Dermis blood vessel endothelial cell (primary cell): Measurements from ENCODE around the gene CCND3. TPM values are rescaled to one million over a fixed set of nuclear protein-coding genes. Genes with fewer than 3 reads are reported as not detected.

ENCODE experiments used
- DNase-seq: peaks from one replicate; pipeline ENCODE4 v3.0.0; 2010
- total RNA-seq: library from RNA; depleted of rRNA; stranded (reverse); fragments of >200 nt; gene quantifications from 2 replicates; pipeline ENCODE4 v1.2.3, GENCODE V29; 2014

Gene CCND3
- 59.1 and 60.1 TPM in 2 replicates for total RNA-seq

DNA sequence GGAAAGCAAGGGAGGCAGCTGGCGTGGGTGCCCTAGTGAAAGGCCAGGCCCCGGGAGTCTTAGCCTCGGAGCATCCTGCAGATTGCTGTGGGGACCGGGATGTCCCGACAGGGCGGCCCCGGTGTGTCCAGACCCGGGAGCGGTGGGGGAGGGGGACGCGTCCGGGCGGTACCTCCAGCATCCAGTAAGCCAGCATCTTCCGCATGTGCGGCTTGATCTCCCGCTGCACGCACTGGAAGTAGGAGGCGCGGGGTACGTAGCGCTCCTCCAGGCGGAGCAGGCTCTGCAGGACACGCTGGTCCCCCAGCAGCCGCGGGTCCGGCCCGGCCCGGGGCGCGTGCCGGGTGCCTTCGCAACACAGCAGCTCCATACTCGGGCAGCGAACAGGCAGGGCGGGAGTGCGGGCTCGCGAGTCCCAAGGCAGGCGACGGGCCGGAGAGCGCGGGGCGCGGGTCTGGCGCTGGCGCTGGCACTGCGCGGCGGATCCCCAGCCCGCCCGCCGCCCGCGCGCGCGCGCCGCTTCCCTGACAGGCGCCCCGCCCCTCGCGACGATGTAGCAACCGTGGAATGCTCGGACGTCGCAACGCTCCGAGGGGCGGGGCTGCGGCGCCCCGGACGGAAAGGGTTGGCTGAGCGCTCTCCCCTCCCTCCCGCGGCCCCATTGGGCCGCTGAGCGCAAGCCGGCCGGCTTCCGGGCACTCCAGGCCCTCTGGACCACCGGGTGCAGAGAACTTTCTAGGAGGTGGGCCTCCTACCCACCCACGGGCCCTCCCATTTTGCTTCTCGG, at the start of gene CCND3:
CCND3 (minus strand) TSS at position 529 of the 787 bp plus-strand sequence; CDS start at position 370, 159 bp downstream.
- DNase-seq: peak; percentile 85

DNA sequence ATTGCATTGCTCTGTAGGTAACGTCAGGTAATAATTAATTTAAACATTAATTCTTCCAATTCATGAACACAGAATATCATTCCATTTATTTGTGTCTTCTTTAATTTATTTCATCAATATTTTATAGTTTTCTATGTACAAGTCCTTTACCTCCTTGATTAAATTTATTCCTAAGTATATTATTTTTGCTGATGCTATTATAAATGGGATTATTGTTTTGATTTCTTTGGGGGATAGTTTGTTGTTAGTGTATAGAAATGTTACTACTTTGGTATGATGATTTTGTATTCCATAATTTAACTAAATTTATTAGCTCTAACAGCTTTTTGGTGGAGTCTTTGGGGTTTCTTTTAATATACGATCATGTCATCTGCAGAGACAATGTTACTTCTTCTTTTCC, 44.7 kb upstream of the CCND3 start:
- no peak for DNase-seq

DNA sequence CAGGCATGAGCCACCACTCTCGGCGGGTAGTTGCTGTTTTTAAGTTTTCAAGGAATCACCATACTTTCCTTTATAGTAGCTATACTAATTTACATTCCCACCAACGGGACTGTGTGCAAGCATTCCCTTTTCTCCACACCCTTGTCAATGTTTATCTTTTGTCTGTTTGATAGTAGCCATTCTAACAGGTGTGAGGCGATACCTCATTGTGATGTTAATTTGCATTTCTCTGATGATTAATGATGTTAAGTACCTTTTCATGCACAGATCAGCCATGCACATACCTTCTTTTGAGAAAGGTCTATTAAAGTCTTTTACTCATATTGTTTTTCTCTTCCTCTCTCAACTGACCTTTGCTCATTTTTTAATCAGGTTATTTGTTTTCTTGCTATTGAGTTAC, 43.0 kb upstream of the CCND3 start:
- no peak for DNase-seq

DNA sequence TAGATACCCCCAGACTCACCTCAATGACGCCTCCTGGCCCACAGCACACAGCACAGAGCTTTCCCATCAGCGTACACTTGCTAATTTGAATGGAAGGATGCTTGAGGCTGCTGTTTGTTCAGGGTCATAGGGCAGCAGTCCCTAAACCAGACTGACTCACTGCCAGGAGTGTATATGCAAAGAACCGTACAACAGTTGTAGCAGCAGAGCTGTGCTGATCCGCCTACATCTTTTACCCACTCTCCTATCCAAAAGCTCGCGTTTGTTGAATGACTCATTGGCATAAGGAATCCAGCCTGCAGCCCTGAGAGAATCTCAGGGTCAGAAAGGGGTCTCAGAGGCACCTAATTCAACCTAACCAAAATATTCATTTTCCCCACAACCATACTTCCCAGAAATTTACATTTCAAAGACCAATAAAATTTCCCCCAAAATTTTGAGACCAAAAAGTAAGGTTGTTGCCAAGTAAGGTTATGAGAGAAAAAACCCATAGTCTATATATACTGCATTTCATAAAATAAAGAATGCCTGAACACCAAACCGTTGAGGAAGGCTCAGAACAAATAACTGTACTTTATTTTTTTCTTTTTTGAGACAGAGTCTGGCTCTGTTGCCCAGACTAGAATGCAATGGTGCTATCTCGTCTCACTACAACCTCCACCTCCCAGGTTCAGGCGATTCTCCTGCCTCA, 35.3 kb upstream of the CCND3 start:
- DNase-seq: peak; percentile 24

DNA sequence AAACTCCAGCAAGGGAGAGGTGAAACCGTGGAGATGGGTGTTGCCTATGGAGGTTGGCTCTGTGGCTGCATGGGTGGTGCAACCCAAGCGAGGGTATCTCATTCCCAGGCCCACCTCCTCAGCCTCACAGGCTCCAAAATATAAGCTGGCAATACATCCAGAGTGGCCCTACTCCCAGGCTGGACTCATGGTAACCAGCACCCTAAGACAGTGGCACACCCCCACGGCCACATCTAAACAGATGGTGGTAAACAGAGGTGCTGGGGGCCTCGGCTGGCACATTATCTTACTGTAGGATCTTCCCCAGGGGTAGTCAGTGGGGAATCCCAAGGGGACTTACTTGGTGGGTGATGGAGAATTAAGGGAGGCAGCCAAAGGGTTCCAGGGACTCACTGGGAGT, 33.7 kb upstream of the CCND3 start:
- DNase-seq: no peak

DNA sequence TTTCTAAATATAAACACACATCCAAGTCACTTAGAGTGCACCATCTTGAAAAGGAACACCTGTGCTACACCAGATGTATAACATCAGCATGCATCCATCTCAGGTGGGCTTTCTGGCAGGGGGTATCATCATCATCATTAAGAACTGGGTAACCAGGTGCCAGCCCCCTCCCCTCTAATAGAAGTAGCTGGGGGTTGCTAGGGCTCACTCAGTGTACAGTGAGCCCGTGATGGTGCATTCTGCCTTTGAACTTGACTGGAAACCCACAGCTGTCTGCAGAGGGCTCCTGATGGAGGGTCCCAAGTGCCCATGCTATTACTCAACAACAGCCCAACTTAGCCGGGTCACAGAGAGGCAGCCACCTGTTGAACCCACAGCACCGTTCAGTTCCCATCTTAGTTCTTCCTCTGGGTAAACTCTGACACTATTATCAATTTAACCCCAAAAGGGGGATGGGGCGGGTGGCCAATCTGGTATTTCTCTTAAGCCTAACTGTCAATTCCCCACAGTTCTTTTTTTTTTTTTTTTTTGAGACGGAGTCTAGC, 32.7 kb upstream of the CCND3 start:
- no peak for DNase-seq

DNA sequence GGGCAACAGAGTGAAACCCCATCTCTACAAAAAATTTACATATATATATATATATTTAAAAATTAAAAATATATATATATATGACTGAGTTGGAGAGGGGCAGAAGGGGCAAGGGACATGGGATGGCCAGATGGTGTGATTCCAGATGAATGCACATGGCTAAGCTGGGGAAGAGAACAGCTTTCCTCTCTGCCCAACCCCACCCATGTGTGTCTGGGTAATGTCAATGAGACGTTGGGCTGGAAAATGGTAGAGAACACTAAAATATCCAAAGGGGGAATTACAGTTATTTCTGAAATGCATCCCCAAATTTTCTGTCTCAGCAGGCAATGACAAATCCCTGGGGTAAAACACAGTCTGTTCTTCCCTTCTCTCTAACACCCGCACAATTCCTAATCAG, 31.2 kb upstream of the CCND3 start:
- DNase-seq: no peak

DNA sequence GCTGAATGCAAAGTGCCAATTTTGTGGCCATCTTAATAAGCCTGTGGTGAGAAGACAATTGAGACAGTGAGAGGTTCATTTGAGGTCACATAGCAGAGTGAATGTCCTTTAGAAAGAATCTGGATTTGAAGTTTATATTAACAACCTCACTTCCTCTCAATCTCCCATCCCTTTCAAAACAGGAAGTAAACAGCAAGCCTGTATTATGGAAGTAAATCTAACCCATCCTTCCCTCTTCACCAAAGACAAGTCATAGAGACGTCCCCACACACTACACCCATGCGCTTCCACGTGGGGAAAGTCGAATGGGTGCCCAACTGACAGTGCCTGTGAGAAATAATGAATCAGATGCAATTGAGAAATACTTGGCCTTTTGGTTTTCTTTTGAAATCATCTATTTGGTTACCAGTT, 28.8 kb upstream of the CCND3 start:
- peak; percentile 41 for DNase-seq

DNA sequence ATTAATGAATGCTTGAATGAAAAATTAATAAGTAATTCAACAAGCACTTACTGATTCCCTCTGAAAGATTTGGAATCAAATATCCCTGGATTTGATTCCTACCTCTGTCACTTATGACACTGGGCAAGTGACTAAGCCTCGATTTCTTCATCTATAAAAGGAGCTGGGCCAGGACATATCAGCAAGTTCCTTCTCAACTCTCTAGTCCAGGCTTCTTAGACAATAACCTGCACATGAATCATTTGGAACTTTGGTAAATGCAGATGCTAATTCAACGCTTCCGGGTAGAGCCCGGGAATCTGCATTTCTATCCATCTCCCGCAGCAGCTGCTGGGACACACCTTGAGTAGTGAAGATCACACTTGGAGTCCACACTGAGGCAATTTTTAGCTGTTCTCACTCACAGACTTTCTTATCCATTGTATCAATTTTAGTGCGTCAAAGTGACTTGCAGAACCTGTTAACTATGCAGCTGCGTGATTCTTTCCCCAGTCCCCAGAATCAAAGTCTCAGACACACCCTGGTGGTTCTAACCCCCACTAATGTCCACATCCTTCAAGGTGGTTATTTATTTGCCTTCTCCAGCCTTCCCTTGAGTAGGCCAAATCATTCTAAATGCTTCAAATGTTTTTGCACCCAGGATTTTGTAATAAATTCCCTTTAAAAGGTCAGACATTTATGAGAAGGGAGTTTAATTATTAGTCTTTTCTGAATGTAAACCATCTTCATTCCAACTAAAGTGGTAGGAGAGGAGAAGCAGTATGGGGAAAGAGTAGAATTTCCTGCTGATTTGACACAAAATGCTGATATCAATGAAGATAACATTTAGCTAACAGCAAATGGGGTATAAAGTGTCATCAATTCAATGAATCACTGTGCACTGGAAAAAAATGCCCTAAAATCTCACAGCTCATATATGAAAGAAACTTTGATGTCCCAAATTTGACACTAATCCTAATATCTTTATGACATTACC, 26.0 kb upstream of the CCND3 start:
- no peak for DNase-seq

DNA sequence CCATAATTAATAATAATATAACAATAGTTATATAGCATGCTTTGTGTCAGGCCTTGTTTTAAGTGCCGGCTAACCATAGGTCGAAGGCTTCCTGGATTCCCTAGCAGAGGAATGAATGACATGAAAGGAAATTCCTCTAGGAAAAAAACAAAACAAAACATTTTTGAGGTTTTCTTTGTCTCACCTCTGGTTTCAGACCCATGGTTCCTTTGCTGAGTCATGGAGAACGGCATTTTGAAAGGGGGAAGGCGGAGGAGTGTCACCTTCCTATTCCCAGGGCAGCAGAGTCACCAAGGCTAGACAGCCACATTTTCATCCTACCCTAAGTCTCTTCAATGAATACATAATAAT, 25.3 kb upstream of the CCND3 start:
- DNase-seq: peak; percentile 80

DNA sequence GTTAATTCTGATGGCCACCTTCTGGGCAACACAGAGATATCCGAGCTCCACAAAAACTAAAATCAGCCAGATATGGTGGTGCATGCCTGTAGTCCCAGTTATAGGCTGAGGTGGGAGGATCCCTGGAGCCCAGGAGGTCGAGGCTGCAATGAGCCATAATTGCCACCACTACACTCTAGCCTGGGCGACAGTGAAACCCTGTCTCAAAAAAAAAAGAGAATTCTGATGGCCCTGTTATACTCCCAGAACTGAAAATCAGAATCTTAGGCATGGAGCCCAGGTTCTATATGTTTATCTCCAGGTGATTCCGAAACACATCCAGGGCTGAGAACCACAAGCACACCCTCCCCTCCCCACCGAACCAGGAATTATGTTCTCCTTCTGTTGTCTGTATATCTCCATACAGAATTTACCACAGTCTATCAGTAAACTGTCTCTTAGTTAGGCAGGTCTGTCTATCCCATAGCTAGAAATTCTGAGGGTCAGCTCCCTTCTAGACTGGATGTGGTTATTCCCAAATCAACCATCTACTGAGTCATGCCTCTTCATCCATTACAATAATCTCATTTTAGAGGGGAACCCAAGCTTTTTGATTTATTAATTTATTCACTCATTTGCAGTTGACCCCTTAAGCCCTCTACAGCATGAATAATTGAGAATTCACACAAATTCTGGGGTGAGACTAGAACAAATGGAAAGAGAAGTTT, 24.8 kb upstream of the CCND3 start:
- no peak for DNase-seq

DNA sequence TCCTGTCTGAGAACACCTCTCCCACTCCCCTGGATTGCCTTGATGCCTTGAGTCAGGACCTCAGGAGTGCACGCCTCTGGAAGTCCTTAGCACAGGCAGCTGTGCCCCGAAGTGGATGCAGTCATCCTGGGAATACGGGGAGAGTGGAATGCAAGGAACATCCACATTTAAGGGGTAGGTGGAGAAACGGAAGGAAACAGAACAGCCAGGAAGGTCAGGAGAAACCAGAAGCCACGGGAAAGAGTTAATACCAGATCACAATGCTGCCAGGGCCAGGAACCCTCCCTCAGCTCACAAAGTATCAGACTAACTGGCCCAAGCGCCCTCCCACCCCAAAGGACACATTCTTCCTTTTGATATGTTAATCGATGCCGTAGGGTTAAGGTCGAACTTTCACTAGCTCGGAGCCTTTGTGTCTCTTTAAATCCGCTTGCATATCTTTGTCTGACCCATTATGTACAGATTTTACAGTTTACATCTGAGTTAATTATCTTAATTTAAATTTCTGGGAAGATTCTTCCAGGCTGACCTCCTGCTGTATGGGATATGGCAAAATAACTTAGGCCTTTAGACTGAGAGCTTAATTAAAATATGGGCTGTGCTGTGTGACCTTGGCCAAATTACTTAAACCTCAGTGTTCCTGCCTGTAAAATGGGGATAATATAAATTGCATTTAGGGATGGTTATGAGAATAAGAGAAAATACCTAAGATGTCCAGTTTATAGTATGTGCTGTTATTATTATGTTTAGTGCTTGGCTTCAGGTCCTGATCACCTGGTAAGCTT, 24.0 kb upstream of the CCND3 start:
- peak; percentile 72 for DNase-seq

DNA sequence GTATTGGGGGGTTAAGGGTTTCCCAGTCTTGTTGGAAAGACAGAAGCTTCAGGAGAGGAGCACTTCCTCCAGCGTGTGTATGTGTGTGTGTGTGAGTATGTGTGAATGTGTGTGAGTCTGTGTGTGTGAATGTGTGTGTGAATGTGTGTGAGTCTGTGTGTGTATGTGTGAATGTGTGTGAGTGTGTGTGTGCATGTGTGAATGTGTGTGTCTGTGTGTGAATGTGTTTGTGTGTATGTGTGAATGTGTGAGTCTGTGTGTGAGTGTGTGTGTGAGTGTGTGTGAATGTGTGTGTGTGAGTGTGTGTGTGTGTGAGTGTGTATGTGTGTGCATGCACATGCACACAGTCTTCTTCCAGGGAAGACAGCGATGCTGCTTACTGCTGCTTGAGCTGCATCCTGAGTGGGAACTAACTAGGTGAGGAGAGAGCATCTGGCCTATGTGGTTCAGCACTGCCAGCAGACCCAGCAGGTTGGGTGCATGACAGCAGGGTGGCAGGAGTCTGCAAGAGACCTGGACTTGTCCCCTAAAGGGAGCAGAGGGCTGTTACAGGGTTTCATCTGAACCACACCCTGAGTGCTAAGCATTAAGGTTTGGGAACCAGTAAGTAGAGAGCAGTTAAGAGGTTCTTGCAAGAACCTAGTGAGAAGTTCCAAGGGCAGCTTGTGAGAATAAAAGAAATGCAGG, 22.7 kb upstream of the CCND3 start:
- DNase-seq: no peak

DNA sequence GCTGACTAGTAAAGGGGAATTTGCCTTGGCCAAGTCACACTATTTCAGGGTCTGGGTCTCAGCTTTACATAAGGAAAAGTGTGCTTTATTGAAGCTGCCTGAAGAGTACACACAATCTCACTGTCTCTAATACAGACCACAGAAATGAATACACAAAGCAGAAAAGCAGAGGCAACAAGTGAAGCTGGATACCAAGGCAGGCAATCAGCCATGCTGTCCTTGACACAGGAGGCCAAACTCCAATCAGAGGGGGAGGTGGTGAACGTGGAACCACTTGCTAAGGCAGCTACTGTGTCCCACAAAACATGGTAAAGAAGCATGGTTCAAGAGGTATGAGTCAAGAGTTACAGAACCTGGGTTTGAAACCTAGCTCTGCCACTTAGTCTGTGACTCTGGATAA, 21.8 kb upstream of the CCND3 start:
- DNase-seq: no peak

DNA sequence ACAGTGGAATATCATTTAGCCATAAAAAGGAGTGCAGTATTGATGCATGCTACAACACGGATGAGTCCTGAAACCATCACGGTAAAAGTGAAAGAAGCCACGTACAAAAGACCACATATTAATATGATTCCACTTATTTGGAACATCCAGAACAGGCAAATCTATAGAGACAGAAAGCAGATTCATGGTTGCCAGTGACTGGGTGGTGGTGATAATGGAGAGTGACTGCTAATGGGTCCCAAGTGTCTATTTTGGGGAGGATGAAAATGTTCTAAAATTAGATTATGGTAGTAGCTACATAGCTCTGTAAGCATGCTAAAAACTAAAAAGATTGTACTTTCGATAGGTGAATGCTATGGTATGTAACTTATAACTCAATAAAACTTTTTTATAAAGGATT, 18.4 kb upstream of the CCND3 start:
- no peak for DNase-seq

DNA sequence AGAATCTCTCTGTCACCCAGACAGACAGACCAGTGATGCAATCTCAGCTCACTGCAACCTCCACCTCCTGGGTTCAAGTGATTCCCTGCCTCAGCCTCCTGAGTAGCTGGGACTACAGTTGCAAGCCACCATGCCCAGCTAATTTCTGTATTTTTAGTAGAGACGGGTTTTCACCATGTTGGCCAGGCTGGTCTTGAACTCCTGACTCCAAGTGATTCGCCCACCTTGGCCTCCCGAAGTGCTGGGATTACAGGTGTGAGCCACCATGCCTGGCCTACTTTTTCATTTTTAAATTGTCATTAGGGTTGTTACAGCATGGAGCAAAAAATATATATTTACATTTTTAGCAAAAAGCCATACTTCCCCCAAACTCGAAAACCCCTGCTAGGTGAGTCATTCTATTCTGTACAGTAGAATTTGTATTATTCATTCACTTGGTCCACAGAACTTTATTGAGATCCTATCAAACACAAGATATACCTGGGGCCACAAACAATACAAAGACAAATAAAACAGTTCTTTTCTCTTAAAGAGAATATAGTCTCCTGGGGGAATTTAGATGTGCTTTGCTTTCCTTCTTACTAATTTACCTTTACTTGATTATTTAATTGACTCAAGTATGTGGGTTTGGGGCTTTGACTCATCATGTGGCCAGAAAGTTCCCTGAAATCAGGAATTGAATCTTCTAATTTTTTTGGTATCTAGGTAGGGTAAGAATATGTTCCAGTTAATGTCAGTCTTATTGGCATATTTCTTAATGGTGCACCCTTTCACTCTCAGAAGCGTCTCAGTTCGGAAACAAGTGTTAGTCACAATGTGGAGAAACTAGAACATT, 16.6 kb upstream of the CCND3 start:
- DNase-seq: no peak

DNA sequence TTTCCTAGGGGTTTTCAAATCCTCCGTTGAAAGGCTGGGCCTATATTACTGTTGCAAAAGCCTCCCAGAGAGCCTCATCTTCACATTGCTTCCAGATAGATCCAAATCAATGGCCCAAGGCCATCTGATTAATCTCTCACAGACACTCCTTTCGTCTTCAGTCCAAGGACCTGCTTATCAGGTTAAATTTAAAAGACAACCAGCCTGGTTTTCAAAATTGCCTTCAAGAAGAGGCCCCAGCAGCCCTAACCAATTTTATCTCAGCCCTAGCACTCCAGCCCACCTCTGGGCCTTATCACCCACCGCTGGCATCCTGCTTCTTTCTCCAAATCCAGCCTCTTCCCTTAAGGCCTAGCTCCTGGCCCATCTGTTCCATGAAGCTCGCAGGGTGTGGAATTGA, 15.5 kb upstream of the CCND3 start:
- no peak for DNase-seq

DNA sequence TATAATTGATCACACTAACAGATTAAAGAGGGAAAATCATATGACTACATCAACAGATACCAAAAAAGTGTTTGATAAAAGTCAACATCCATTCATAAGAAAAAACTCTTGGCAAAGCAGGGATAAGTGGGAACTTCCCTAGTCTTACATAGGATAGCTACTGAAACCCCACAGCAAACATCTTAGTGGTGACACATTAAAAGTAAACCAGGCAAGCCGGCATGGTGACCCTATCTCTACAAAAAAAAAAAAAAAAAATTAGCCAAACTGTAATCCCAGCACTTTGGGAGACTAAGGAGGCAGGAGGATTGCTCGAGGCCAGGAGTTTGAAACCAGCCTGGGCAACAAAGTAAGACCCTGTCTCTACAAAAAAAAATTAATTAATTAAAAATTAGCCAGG, 13.8 kb upstream of the CCND3 start:
- DNase-seq: no peak

DNA sequence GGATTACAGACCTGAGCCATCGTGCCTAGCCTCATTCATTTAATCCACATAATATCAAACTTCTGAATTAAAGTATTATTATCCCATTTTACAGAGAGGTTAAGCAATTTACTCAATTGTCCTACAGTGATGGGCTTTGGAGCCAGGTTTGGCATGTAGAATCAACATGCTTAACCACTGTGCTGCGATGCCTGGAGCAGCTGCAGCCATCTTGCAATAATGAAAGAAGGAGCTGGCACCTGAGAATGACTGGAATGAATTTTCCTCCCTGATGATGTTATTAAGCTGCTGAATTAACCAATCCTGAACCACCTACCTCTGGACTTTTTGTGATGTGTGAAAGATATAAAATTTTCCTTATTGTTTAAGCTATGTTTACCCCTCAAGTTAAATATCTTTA, 13.1 kb upstream of the CCND3 start:
- DNase-seq: no peak
